Measurements from ENCODE around the gene ASB6. TPM values are rescaled to one million over a fixed set of nuclear protein-coding genes. Genes with fewer than 3 reads are reported as not detected.

ASB6 gene
- total and polyA plus RNA-seq, 2 donors (not counting 1 experiment from before 2014, with no cell fraction given) = 27.7 to 27.9 TPM

GRCh38 chr9:129624947-129625346, 17.0 kb downstream of the ASB6 start:
- Histone ChIP-seq H3K27me3 (replicated peaks in 1 of 4; ENCODE audit: control extremely low read depth in 1 of 4, control insufficient read depth in 3 of 4, insufficient read depth in 4 of 4, low read length in 3 of 4) (peaks cover 0 to 19% (median 11%) of the 10 kb centered on the region in 4 experiments), H2AFZ (ENCODE audit: insufficient read depth, low read depth, low read length, poor library complexity, severe bottlenecking) (no peak overlapping the region), H3K79me2 (ENCODE audit: control insufficient read depth, insufficient read depth, low read length) (peaks cover 45% of the 10 kb centered on the region), H3K9ac (ENCODE audit: low read length) (peak overlapping the region; percentile 97), H3K4me2 (replicated peaks; ENCODE audit: low read depth, low read length, poor library complexity, severe bottlenecking) (peak overlapping the region; percentile 94), H3K36me3 (replicated peaks in 1 of 2; ENCODE audit: control extremely low read depth in 1 of 2, control insufficient read depth in 1 of 2, extremely low read depth in 1 of 2, insufficient read depth in 2 of 2, low read length in 1 of 2) (peaks cover 0 to 8% of the 10 kb centered on the region in 2 experiments), H3K4me3 (ENCODE audit: control extremely low read depth in 1 of 5, extremely low read depth in 1 of 5, insufficient read depth in 1 of 5, low read depth in 2 of 5, low read length in 4 of 5) (peak overlapping the region; percentile 14 to 89 (median 88)), H3K27ac (ENCODE audit: low read length in 2 of 2) (peak overlapping the region in 1 of 2 donors; percentile 51), H4K20me1 (ENCODE audit: control insufficient read depth, insufficient read depth, low read length, poor library complexity, severe bottlenecking) (peaks cover 32% of the 10 kb centered on the region), H3K9me3 (ENCODE audit: control extremely low read depth in 1 of 3, control insufficient read depth in 2 of 3, insufficient read depth in 1 of 3, low read length in 2 of 3) (peaks cover 0 to 4% (median 0%) of the 10 kb centered on the region in 3 donors), H3K4me1 (ENCODE audit: control insufficient read depth in 2 of 2, insufficient read depth in 2 of 2, low read length in 2 of 2) (peaks cover 40 to 41% of the 10 kb centered on the region in 2 donors)
- ChIA-PET CTCF (interaction anchor here (0.8 to 12.5 kb wide), 19 partner anchors 8 to 597 kb away, joined by 3 to 269 read pairs (median 4); partner anchors contain the start of genes ASB6 and SH3GLB2), POLR2A (interaction anchor here (0.6 to 2.9 kb wide), 7 partner anchors 14 to 1333 kb away, joined by 3 to 22 read pairs (median 4); partner anchors contain the start of gene PTPA)
- peak; percentile 83 for DNase-seq
- peak overlapping the region; percentile 83 for H3K27ac Mint-ChIP-seq
- H3K9me3 Mint-ChIP-seq (ENCODE audit: insufficient read depth) = no peaks in the 10 kb centered on the region
- intact Hi-C loops (cut with micrococcal nuclease) = loop anchor here (1.0 to 10.0 kb wide), 6 partner anchors 14 to 680 kb away; partner anchors contain the start of genes DOLK, NUP188 and TOR1B
- peak overlapping the region; percentile 84 for H3K4me3 Mint-ChIP-seq
- peaks cover 52% of the 10 kb centered on the region for H3K4me1 Mint-ChIP-seq
- peak; percentile 34 for ATAC-seq (ENCODE audit: low read depth)
- TF ChIP-seq CTCF (IDR thresholded peaks at IDR 0.05) (no peak), EZH2 (IDR thresholded peaks at IDR 0.05; ENCODE audit: borderline replicate concordance, insufficient read depth, low read depth, low read length, poor library complexity, severe bottlenecking) (no peak)
- peaks cover 17% of the 10 kb centered on the region for H3K27me3 Mint-ChIP-seq
- WGBS (ENCODE audit: insufficient coverage) = 6% methylated on average over 7 of the region's 9 CpGs

- no peak overlapping the region for H3K4me3 ChIP-seq (ENCODE audit: control extremely low read depth in 1 of 5, extremely low read depth in 1 of 5, insufficient read depth in 1 of 5, low read depth in 2 of 5, low read length in 4 of 5)
- intact Hi-C loops (cut with micrococcal nuclease) = loop anchor here (1.0 to 10.0 kb wide), 4 partner anchors 13 to 679 kb away; partner anchors contain the start of genes DOLK and NUP188
- TF ChIP-seq CTCF (IDR thresholded peaks at IDR 0.05) (peak; percentile 76), EZH2 (IDR thresholded peaks at IDR 0.05; ENCODE audit: borderline replicate concordance, insufficient read depth, low read depth, low read length, poor library complexity, severe bottlenecking) (no peak)
- WGBS (ENCODE audit: insufficient coverage) = 36% methylated on average over 5 of the region's 12 CpGs
- H3K27me3 ChIP-seq (replicated peaks in 1 of 4; ENCODE audit: control extremely low read depth in 1 of 4, control insufficient read depth in 3 of 4, insufficient read depth in 4 of 4, low read length in 3 of 4) = peaks cover 0 to 26% (median 14%) of the 10 kb centered on the region in 4 experiments
- peaks cover 0 to 11% (median 0%) of the 10 kb centered on the region in 3 donors for H3K9me3 ChIP-seq (ENCODE audit: control extremely low read depth in 1 of 3, control insufficient read depth in 2 of 3, insufficient read depth in 1 of 3, low read length in 2 of 3)
- peaks cover 38% of the 10 kb centered on the region for H3K79me2 ChIP-seq (ENCODE audit: control insufficient read depth, insufficient read depth, low read length)
- peaks cover 45% of the 10 kb centered on the region in 2 donors for H3K4me1 ChIP-seq (ENCODE audit: control insufficient read depth in 2 of 2, insufficient read depth in 2 of 2, low read length in 2 of 2)
- no peak overlapping the region for H3K9ac ChIP-seq (ENCODE audit: low read length)
- CTCF ChIA-PET = interaction anchor here (1.0 to 12.5 kb wide), 20 partner anchors 9 to 596 kb away, joined by 3 to 269 read pairs (median 4); partner anchors contain the start of gene ASB6
- no peaks in the 10 kb centered on the region for H3K9me3 Mint-ChIP-seq (ENCODE audit: insufficient read depth)
- peaks cover 50% of the 10 kb centered on the region for H3K4me1 Mint-ChIP-seq
- DNase-seq = peak; percentile 74
- no peak overlapping the region for H2AFZ ChIP-seq (ENCODE audit: insufficient read depth, low read depth, low read length, poor library complexity, severe bottlenecking)
- peak overlapping the region; percentile 84 for H3K4me3 Mint-ChIP-seq
- POLR2A ChIA-PET = interaction anchor here (0.6 to 2.9 kb wide), 7 partner anchors 13 to 1374 kb away, joined by 3 to 22 read pairs (median 4); no protein-coding TSS in a partner anchor
- peak overlapping the region; percentile 94 for H3K4me2 ChIP-seq (replicated peaks; ENCODE audit: low read depth, low read length, poor library complexity, severe bottlenecking)
- H3K27me3 Mint-ChIP-seq = peaks cover 21% of the 10 kb centered on the region
- peaks cover 25% of the 10 kb centered on the region for H4K20me1 ChIP-seq (ENCODE audit: control insufficient read depth, insufficient read depth, low read length, poor library complexity, severe bottlenecking)
- H3K27ac Mint-ChIP-seq = peak overlapping the region; percentile 83
- peaks cover 0 to 8% of the 10 kb centered on the region in 2 experiments for H3K36me3 ChIP-seq (replicated peaks in 1 of 2; ENCODE audit: control extremely low read depth in 1 of 2, control insufficient read depth in 1 of 2, extremely low read depth in 1 of 2, insufficient read depth in 2 of 2, low read length in 1 of 2)
- ATAC-seq (ENCODE audit: low read depth) = no peak
- H3K27ac ChIP-seq (ENCODE audit: low read length in 2 of 2) = peak overlapping the region in 1 of 2 donors; percentile 51
Observed at GRCh38 chr9:129624168-129624759, 17.7 kb downstream of the ASB6 start.
